Fibroblast of lung (primary cell): ENCODE data around the gene HMCES. TPM values are rescaled to one million over a fixed set of nuclear protein-coding genes. Genes with fewer than 3 reads are reported as not detected.

ENCODE experiments used
- DNase-seq, 2 donors: peaks; one replicate each; pipeline versions ENCODE4 v3.0.0 to v3.0.0-alpha.2; 2010; ENCODE audit warnings: low read depth in 2 of 2
- H2AFZ ChIP-seq: 2 replicates; pipeline ENCODE4 v1.5.1; 2012; ENCODE audit warnings: low read length, control low read depth, inconsistent platforms
- H3K27ac ChIP-seq: 2 replicates; pipeline ENCODE4 v1.5.1; 2011; ENCODE audit warnings: low read length, control low read depth; ENCODE audit not compliant: insufficient read depth
- H3K27me3 ChIP-seq: 2 replicates; pipeline ENCODE4 v1.5.1; 2011; ENCODE audit warnings: mild to moderate bottlenecking, low read length; ENCODE audit not compliant: control insufficient read depth, insufficient read depth
- H3K36me3 ChIP-seq: 2 replicates; pipeline ENCODE4 v1.5.1; 2011; ENCODE audit warnings: low read length; ENCODE audit not compliant: control insufficient read depth, insufficient read depth
- H3K4me1 ChIP-seq: 2 replicates; pipeline ENCODE4 v1.5.1; 2011; ENCODE audit warnings: low read length; ENCODE audit not compliant: control insufficient read depth, insufficient read depth; ENCODE audit errors: extremely low read depth
- H3K4me2 ChIP-seq: 2 replicates; pipeline ENCODE4 v1.5.1; 2011; ENCODE audit warnings: low read length, control low read depth; ENCODE audit not compliant: insufficient read depth; ENCODE audit errors: extremely low read depth
- H3K4me3 ChIP-seq, 4 experiments: fragments of 200-600 bp in 1 of 4; sonication (generic) in 1 of 4; replicated peaks in 1 of 4; 2 replicates each; pipeline ENCODE4 v1.5.1; 2011 to 2016; ENCODE audit warnings: low read length in 4 of 4, low read depth in 3 of 4, mild to moderate bottlenecking in 3 of 4, control low read depth in 2 of 4, inconsistent platforms in 1 of 4, mixed read lengths in 1 of 4; ENCODE audit not compliant: insufficient read depth in 1 of 4; ENCODE audit errors: control extremely low read depth in 1 of 4
- H3K79me2 ChIP-seq: 2 replicates; pipeline ENCODE4 v1.5.1; 2012; ENCODE audit warnings: mild to moderate bottlenecking, low read length, inconsistent platforms; ENCODE audit not compliant: control insufficient read depth, insufficient read depth
- H3K9ac ChIP-seq: 2 replicates; pipeline ENCODE4 v1.5.1; 2011; ENCODE audit warnings: mild to moderate bottlenecking, low read length, control low read depth; ENCODE audit not compliant: insufficient read depth
- H3K9me3 ChIP-seq: 2 replicates; pipeline ENCODE4 v1.5.1; 2012; ENCODE audit warnings: low read depth, low read length; ENCODE audit not compliant: control insufficient read depth, insufficient read depth
- H4K20me1 ChIP-seq: 2 replicates; pipeline ENCODE4 v1.5.1; 2011; ENCODE audit warnings: low read length; ENCODE audit not compliant: control insufficient read depth, insufficient read depth; ENCODE audit errors: extremely low read depth
- CTCF ChIP-seq, 2 donors: IDR thresholded peaks in 1 of 2; conservative IDR thresholded peaks in 1 of 2; 1 replicate in 1 of 2; 2 replicates in 1 of 2; pipeline ENCODE4 v1.5.1; 2011 to 2012; ENCODE audit warnings: low read length in 2 of 2, control low read depth in 1 of 2, inconsistent platforms in 1 of 2, low read depth in 1 of 2, mild to moderate bottlenecking in 1 of 2
- EZH2 ChIP-seq: IDR thresholded peaks from 2 replicates; pipeline ENCODE4 v1.5.1; 2012; ENCODE audit warnings: low read length, control low read depth, mild to moderate bottlenecking; ENCODE audit errors: missing control alignments
- polyA plus RNA-seq, 2 donors: library from polyadenylated mRNA; depleted of rRNA in 1 of 2; stranded (reverse) in 1 of 2; unstranded in 1 of 2; fragments of >200 nt; gene quantifications; 2 replicates each; pipeline ENCODE4 v1.2.1, GENCODE V29; 2011 to 2012; ENCODE audit warnings: missing spikeins in 1 of 2
- total RNA-seq: library from RNA; depleted of rRNA; stranded (reverse); fragments of >200 nt; gene quantifications from 2 replicates; pipeline ENCODE4 v1.2.1, GENCODE V29; 2014

Gene HMCES
- total and polyA plus RNA-seq, 2 donors (not counting 1 experiment from before 2014, with no cell fraction given) = 12.2 to 22.8 TPM

GRCh38 chr3:129266651-129267050, 12.0 kb upstream of the HMCES start:
- H3K9ac ChIP-seq = no peak overlapping the region
- H4K20me1 ChIP-seq = no peaks in the 10 kb centered on the region
- no peaks in the 10 kb centered on the region for H3K79me2 ChIP-seq
- no peak overlapping the region for H3K4me3 ChIP-seq
- no peak overlapping the region for H3K4me2 ChIP-seq
- H2AFZ ChIP-seq = no peak overlapping the region
- H3K36me3 ChIP-seq = peaks cover 43% of the 10 kb centered on the region
- H3K9me3 ChIP-seq = no peaks in the 10 kb centered on the region
- DNase-seq = no peak
- no peak overlapping the region for H3K27ac ChIP-seq
- H3K27me3 ChIP-seq = no peaks in the 10 kb centered on the region
- TF ChIP-seq EZH2 = no peak
- TF ChIP-seq CTCF (conservative IDR thresholded peaks at IDR 0.05 in 1 of 2, IDR thresholded peaks at IDR 0.05 in 1 of 2; ENCODE audit: low read depth in 1 of 2, low read length in 2 of 2) = no peak
- peaks cover 3% of the 10 kb centered on the region for H3K4me1 ChIP-seq

- peaks cover 44% of the 10 kb centered on the region for H3K36me3 ChIP-seq
- no peak overlapping the region for H3K4me3 ChIP-seq
- no peaks in the 10 kb centered on the region for H3K79me2 ChIP-seq
- H4K20me1 ChIP-seq = no peaks in the 10 kb centered on the region
- H3K27me3 ChIP-seq = no peaks in the 10 kb centered on the region
- H2AFZ ChIP-seq = no peak overlapping the region
- H3K9me3 ChIP-seq = no peaks in the 10 kb centered on the region
- peaks cover 3% of the 10 kb centered on the region for H3K4me1 ChIP-seq
- no peak overlapping the region for H3K27ac ChIP-seq
- no peak overlapping the region for H3K4me2 ChIP-seq
- no peak overlapping the region for H3K9ac ChIP-seq
- TF ChIP-seq EZH2 = no peak
- no peak for TF ChIP-seq CTCF (conservative IDR thresholded peaks at IDR 0.05 in 1 of 2, IDR thresholded peaks at IDR 0.05 in 1 of 2; ENCODE audit: low read depth in 1 of 2, low read length in 2 of 2)
- no peak for DNase-seq
Measured at GRCh38 chr3:129268396-129268795, 10.3 kb upstream of the HMCES start.

- H3K36me3 ChIP-seq = peaks cover 38% of the 10 kb centered on the region
- no peaks in the 10 kb centered on the region for H3K9me3 ChIP-seq
- H3K9ac ChIP-seq = no peak overlapping the region
- no peak overlapping the region for H3K4me3 ChIP-seq
- H3K4me1 ChIP-seq = no peaks in the 10 kb centered on the region
- DNase-seq = no peak
- no peak overlapping the region for H3K4me2 ChIP-seq
- TF ChIP-seq CTCF (conservative IDR thresholded peaks at IDR 0.05 in 1 of 2, IDR thresholded peaks at IDR 0.05 in 1 of 2; ENCODE audit: low read depth in 1 of 2, low read length in 2 of 2) = no peak
- no peak for TF ChIP-seq EZH2
- H2AFZ ChIP-seq = no peak overlapping the region
- no peak overlapping the region for H3K27ac ChIP-seq
- H3K27me3 ChIP-seq = no peaks in the 10 kb centered on the region
- H4K20me1 ChIP-seq = no peaks in the 10 kb centered on the region
- H3K79me2 ChIP-seq = no peaks in the 10 kb centered on the region
Measured at GRCh38 chr3:129271674-129272073, 7.0 kb upstream of the HMCES start.
